SK-N-SH (cell line): ENCODE measurements around the gene GMPPB. TPM values are rescaled to one million over a fixed set of nuclear protein-coding genes. Genes with fewer than 3 reads are reported as not detected.

Experiments
- CTCF ChIA-PET: fragments of 300-600, 350-600 bp; formaldehyde crosslinking; extraction: SDS; loops from one replicate; lab custom pipeline; 2021; lab: Yijun Ruan, JAX
- POLR2A ChIA-PET: fragments of 350-600 bp; sonication (Branson Sonifier 250); formaldehyde crosslinking; extraction: SDS; loops from one replicate; lab custom pipeline; 2020; ENCODE audit warnings: antibody characterized with exemption, inconsistent platforms; lab: Yijun Ruan, JAX
- DNase-seq: peaks from one replicate; pipeline ENCODE4 v3.0.0; 2012
- H2AFZ ChIP-seq: fragments of 200-600 bp; sonication (generic); 2 replicates; pipeline ENCODE4 v1.8.1; 2016; ENCODE audit warnings: antibody characterized with exemption, mild to moderate bottlenecking, low read depth
- H3F3A ChIP-seq: fragments of 200-600 bp; sonication (generic); replicated peaks from 2 replicates; pipeline ENCODE3; 2016; ENCODE audit warnings: antibody characterized with exemption, mild to moderate bottlenecking; ENCODE audit not compliant: insufficient read depth
- H3K27ac ChIP-seq, 2 experiments: fragments of 200-500 bp in 1 of 2; fragments of 200-600 bp in 1 of 2; sonication (Bioruptor generic) in 1 of 2; sonication (generic), shearing (Covaris generic) in 1 of 2; 2 replicates each; pipeline versions ENCODE4 v1.5.1 to v1.6.1; 2014 to 2016; ENCODE audit warnings: low read depth in 2 of 2, inconsistent platforms in 1 of 2, low read length in 1 of 2, mild to moderate bottlenecking in 1 of 2, mixed read lengths in 1 of 2
- H3K27me3 ChIP-seq: fragments of 200-600 bp; sonication (generic), shearing (Covaris generic); 2 replicates; pipeline ENCODE4 v1.6.1; 2016; ENCODE audit warnings: mixed run types; ENCODE audit not compliant: insufficient read depth
- H3K36me3 ChIP-seq, 2 experiments: fragments of 200-500 bp in 1 of 2; fragments of 200-600 bp in 1 of 2; sonication (Bioruptor generic) in 1 of 2; sonication (generic) in 1 of 2; replicated peaks in 1 of 2; 2 replicates each; pipeline versions ENCODE3 to v1.5.1; 2014 to 2016; ENCODE audit warnings: low read length in 1 of 2, mild to moderate bottlenecking in 1 of 2; ENCODE audit not compliant: insufficient read depth in 2 of 2, control insufficient read depth in 1 of 2
- H3K4me1 ChIP-seq, 2 experiments: fragments of 200-500 bp in 1 of 2; fragments of 200-600 bp in 1 of 2; sonication (Bioruptor generic) in 1 of 2; sonication (generic), shearing (Covaris generic) in 1 of 2; 2 replicates each; pipeline versions ENCODE4 v1.5.1 to v1.6.1; 2014 to 2016; ENCODE audit warnings: low read depth in 1 of 2, low read length in 1 of 2, mixed run types in 1 of 2; ENCODE audit not compliant: insufficient read depth in 2 of 2, control insufficient read depth in 1 of 2
- H3K4me2 ChIP-seq: fragments of 200-600 bp; sonication (generic), shearing (Covaris generic); 2 replicates; pipeline ENCODE4 v1.6.1; 2017; ENCODE audit warnings: mixed run types
- H3K4me3 ChIP-seq, 2 experiments: fragments of 200-500 bp in 1 of 2; fragments of 200-600 bp in 1 of 2; sonication (Bioruptor generic) in 1 of 2; sonication (generic), shearing (Covaris generic) in 1 of 2; 2 replicates each; pipeline versions ENCODE4 v1.5.1 to v1.8.1; 2014 to 2016; ENCODE audit warnings: low read depth in 2 of 2, inconsistent platforms in 1 of 2, low read length in 1 of 2, mild to moderate bottlenecking in 1 of 2, mixed read lengths in 1 of 2, moderate library complexity in 1 of 2
- H3K79me2 ChIP-seq: fragments of 200-600 bp; sonication (generic); 2 replicates; pipeline ENCODE4 v1.8.1; 2017; ENCODE audit warnings: mild to moderate bottlenecking; ENCODE audit not compliant: insufficient read depth
- H3K9ac ChIP-seq: fragments of 200-600 bp; sonication (generic); 2 replicates; pipeline ENCODE4 v1.6.1; 2017; ENCODE audit warnings: mixed run types
- H3K9me2 ChIP-seq: fragments of 200-600 bp; sonication (generic); 2 replicates; pipeline ENCODE4 v1.6.1; 2017; ENCODE audit warnings: mixed run types
- H3K9me3 ChIP-seq: fragments of 200-600 bp; sonication (generic); 2 replicates; pipeline ENCODE4 v1.6.1; 2017; ENCODE audit warnings: mixed run types, mild to moderate bottlenecking, moderate library complexity
- H4K20me1 ChIP-seq: fragments of 200-600 bp; sonication (generic); 2 replicates; pipeline ENCODE4 v1.6.1; 2017; ENCODE audit warnings: mild to moderate bottlenecking, mixed run types; ENCODE audit not compliant: insufficient read depth
- EP300 ChIP-seq, 2 experiments: IDR thresholded peaks; 2 replicates each; pipeline versions ENCODE4 v1.4.0 to v1.6.1; 2012; ENCODE audit warnings: borderline replicate concordance in 1 of 2, low read depth in 1 of 2, low read length in 1 of 2
- FOXJ3 ChIP-seq: sonication (generic); formaldehyde crosslinking; IDR thresholded peaks from 2 replicates; pipeline ENCODE4 v1.5.1; 2020; ENCODE audit warnings: mild to moderate bottlenecking, missing genetic modification reagents
- MAX ChIP-seq: IDR thresholded peaks from 2 replicates; pipeline ENCODE4 v1.4.0; 2012; ENCODE audit warnings: low read depth
- NRF1 ChIP-seq: IDR thresholded peaks from 2 replicates; pipeline ENCODE4 v1.6.1; 2012; ENCODE audit warnings: low read depth, mild to moderate bottlenecking, low read length
- POLR2AphosphoS5 ChIP-seq: IDR thresholded peaks from 2 replicates; pipeline ENCODE4 v1.6.1; 2012; ENCODE audit warnings: low read depth, low read length
- RXRA ChIP-seq: IDR thresholded peaks from 2 replicates; pipeline ENCODE4 v1.4.0; 2012; ENCODE audit warnings: low read depth, mild to moderate bottlenecking, borderline replicate concordance
- TCF12 ChIP-seq: IDR thresholded peaks from 2 replicates; pipeline ENCODE4 v1.4.0; 2012
- USF2 ChIP-seq: fragments of 150-350 bp; IDR thresholded peaks from 2 replicates; pipeline ENCODE4 v1.6.1; 2017; ENCODE audit warnings: antibody characterized with exemption, low read length, low read depth, borderline replicate concordance
- ZBTB33 ChIP-seq: IDR thresholded peaks from 2 replicates; pipeline ENCODE4 v1.4.0; 2012; ENCODE audit warnings: low read depth, borderline replicate concordance
- WGBS: methylation state at CpG from one replicate; pipeline ENCODE4 v1.1.6; 2017; ENCODE audit warnings: low lambda C conversion rate; 5-methylcytosine and 5-hydroxymethylcytosine counted together
- polyA plus RNA-seq, 3 experiments: library from polyadenylated mRNA; depleted of rRNA; stranded (reverse); fragments of >200 nt; gene quantifications; 2 replicates each; pipeline ENCODE4 v1.2.3, GENCODE V29; 2012

Gene GMPPB
- polyA plus RNA-seq, 1 of the 3 experiments (the other 2 are of a cell fraction) = 25.1 TPM

- ChIA-PET POLR2A (no interaction called here), CTCF (interaction anchor here (0.8 kb wide), 1 partner anchor 144 kb away, joined by 3 read pairs; no protein-coding TSS in a partner anchor)
Measured at GRCh38 chr3:49683162-49683561, 40.6 kb downstream of the GMPPB start.

GRCh38 chr3:49681543-49681942 lies 42.2 kb downstream of the GMPPB start:
- H3K4me1 ChIP-seq = no peaks in the 10 kb centered on the region
- H3K27ac ChIP-seq = no peak overlapping the region
- no peaks in the 10 kb centered on the region for H3F3A ChIP-seq
- peaks cover 16 to 72% of the 10 kb centered on the region in 2 experiments for H3K36me3 ChIP-seq
- no peak overlapping the region for H2AFZ ChIP-seq
- no peak for DNase-seq
- no peaks in the 10 kb centered on the region for H3K9me3 ChIP-seq
- no peak overlapping the region for H3K4me3 ChIP-seq
- H3K79me2 ChIP-seq = no peaks in the 10 kb centered on the region
- ChIA-PET POLR2A (interaction anchor here (0.5 kb wide), 1 partner anchor 147 kb away, joined by 3 read pairs; no protein-coding TSS in a partner anchor), CTCF (no interaction called here)
- no peak overlapping the region for H3K9ac ChIP-seq
- WGBS = 100% methylated on average over 1 of the region's 4 CpGs
- no peaks in the 10 kb centered on the region for H3K9me2 ChIP-seq
- H3K4me2 ChIP-seq = no peak overlapping the region
- no peaks in the 10 kb centered on the region for H4K20me1 ChIP-seq
- TF ChIP-seq USF2 (no peak), TCF12 (no peak), EP300 (IDR thresholded peaks at IDR 0.05; ENCODE audit: borderline replicate concordance in 1 of 2, low read depth in 1 of 2, low read length in 1 of 2) (no peak), FOXJ3 (CRISPR knock-in tag) (no peak), RXRA (no peak), ZBTB33 (no peak)
- TF ChIP-seq, all 33 proteins: peak for 0
- no peaks in the 10 kb centered on the region for H3K27me3 ChIP-seq

More at GRCh38 chr3:49683162-49683561, 40.6 kb downstream of the GMPPB start:
- peaks cover 8 to 56% of the 10 kb centered on the region in 2 experiments for H3K36me3 ChIP-seq
- H3K4me2 ChIP-seq = no peak overlapping the region
- WGBS = 100% methylated on average over 5 of the region's 6 CpGs
- TF ChIP-seq NRF1 (no peak), POLR2AphosphoS5 (no peak), MAX (no peak)
- TF ChIP-seq, all 33 proteins: peak for 0
- H3F3A ChIP-seq = no peaks in the 10 kb centered on the region
- DNase-seq = no peak
- H3K4me1 ChIP-seq = peaks cover 0 to 4% of the 10 kb centered on the region in 2 experiments; a peak in 1 of 4 replicates
- H3K4me3 ChIP-seq = no peak overlapping the region
- no peaks in the 10 kb centered on the region for H4K20me1 ChIP-seq
- H3K27ac ChIP-seq = no peak overlapping the region
- H3K9me2 ChIP-seq = no peaks in the 10 kb centered on the region
- H3K9me3 ChIP-seq = no peaks in the 10 kb centered on the region
- no peak overlapping the region for H3K9ac ChIP-seq
- H2AFZ ChIP-seq = no peak overlapping the region
- no peaks in the 10 kb centered on the region for H3K27me3 ChIP-seq
- H3K79me2 ChIP-seq = no peaks in the 10 kb centered on the region
